Liver (tissue), 9 donors: ENCODE data around the gene FBXO4. TPM values are rescaled to one million over a fixed set of nuclear protein-coding genes. Genes with fewer than 3 reads are reported as not detected.

Experiments used
- DNase-seq: peaks from one replicate; pipeline ENCODE4 v3.0.0-alpha.2; 2017; ENCODE audit warnings: low spot score
- H3K27ac ChIP-seq, 2 donors: one replicate each; pipeline ENCODE4 v1.7.0; 2013; ENCODE audit warnings: inconsistent platforms in 2 of 2, low read length in 2 of 2, control low read depth in 1 of 2, low read depth in 1 of 2, mild to moderate bottlenecking in 1 of 2
- H3K27me3 ChIP-seq, 4 donors: one replicate each; pipeline versions ENCODE4 v1.6.1 to v1.7.0; 2013; ENCODE audit warnings: low read length in 3 of 4, inconsistent platforms in 1 of 4, mild to moderate bottlenecking in 1 of 4, moderate library complexity in 1 of 4; ENCODE audit not compliant: control insufficient read depth in 4 of 4, insufficient read depth in 4 of 4
- H3K36me3 ChIP-seq, 4 donors: one replicate each; pipeline versions ENCODE4 v1.6.1 to v1.7.0; 2013; ENCODE audit warnings: low read length in 3 of 4, mild to moderate bottlenecking in 3 of 4, low read depth in 1 of 4, moderate library complexity in 1 of 4; ENCODE audit not compliant: control insufficient read depth in 4 of 4, insufficient read depth in 3 of 4
- H3K4me1 ChIP-seq, 4 donors: one replicate each; pipeline versions ENCODE4 v1.6.1 to v1.7.0; 2013; ENCODE audit warnings: low read length in 3 of 4, mild to moderate bottlenecking in 3 of 4, moderate library complexity in 1 of 4; ENCODE audit not compliant: control insufficient read depth in 4 of 4, insufficient read depth in 4 of 4
- H3K4me3 ChIP-seq, 3 donors: one replicate each; pipeline versions ENCODE4 v1.6.1 to v1.7.0; 2013; ENCODE audit warnings: low read length in 3 of 3, control low read depth in 1 of 3, low read depth in 1 of 3, mild to moderate bottlenecking in 1 of 3
- H3K9ac ChIP-seq, 2 donors: one replicate each; pipeline ENCODE4 v1.7.0; 2013; ENCODE audit warnings: low read length in 2 of 2, mild to moderate bottlenecking in 2 of 2, moderate library complexity in 2 of 2, control low read depth in 1 of 2, low read depth in 1 of 2
- H3K9me3 ChIP-seq, 4 donors: one replicate each; pipeline versions ENCODE4 v1.6.1 to v1.7.0; 2013; ENCODE audit warnings: low read length in 3 of 4; ENCODE audit not compliant: control insufficient read depth in 4 of 4
- EGR1 ChIP-seq, 2 donors: IDR thresholded peaks; 2 replicates each; pipeline ENCODE4 v1.6.1; 2016 to 2018; ENCODE audit warnings: antibody characterized with exemption in 2 of 2, low read depth in 2 of 2
- FOXA1 ChIP-seq: IDR thresholded peaks from 2 replicates; pipeline ENCODE4 v1.6.1; 2016; ENCODE audit warnings: antibody characterized with exemption
- FOXA2 ChIP-seq: IDR thresholded peaks from 2 replicates; pipeline ENCODE4 v1.6.1; 2016; ENCODE audit warnings: antibody characterized with exemption
- GABPA ChIP-seq, 2 donors: IDR thresholded peaks in 1 of 2; conservative IDR thresholded peaks in 1 of 2; 2 replicates each; pipeline ENCODE4 v1.6.1; 2016; ENCODE audit warnings: antibody characterized with exemption in 2 of 2, mild to moderate bottlenecking in 1 of 2, moderate library complexity in 1 of 2
- HNF4A ChIP-seq, 2 donors: conservative IDR thresholded peaks; 2 replicates each; pipeline ENCODE4 v1.6.1; 2016; ENCODE audit warnings: antibody characterized with exemption in 2 of 2, mild to moderate bottlenecking in 2 of 2
- HNF4G ChIP-seq: IDR thresholded peaks from 2 replicates; pipeline ENCODE4 v1.6.1; 2016; ENCODE audit warnings: antibody characterized with exemption
- JUND ChIP-seq, 2 donors: IDR thresholded peaks; 2 replicates each; pipeline ENCODE4 v1.6.1; 2016; ENCODE audit warnings: antibody characterized with exemption in 2 of 2
- NR2F2 ChIP-seq: IDR thresholded peaks from 2 replicates; pipeline ENCODE4 v1.6.1; 2016; ENCODE audit warnings: antibody characterized with exemption
- RAD21 ChIP-seq, 2 donors: IDR thresholded peaks; 2 replicates each; pipeline ENCODE4 v1.6.1; 2016; ENCODE audit warnings: antibody characterized with exemption in 2 of 2, mild to moderate bottlenecking in 2 of 2
- RXRA ChIP-seq, 2 donors: IDR thresholded peaks; 2 replicates each; pipeline ENCODE4 v1.6.1; 2017 to 2018; ENCODE audit warnings: antibody characterized with exemption in 2 of 2, mild to moderate bottlenecking in 1 of 2
- SP1 ChIP-seq: IDR thresholded peaks from 2 replicates; pipeline ENCODE4 v1.6.1; 2018; ENCODE audit warnings: antibody characterized with exemption, mild to moderate bottlenecking
- TAF1 ChIP-seq: conservative IDR thresholded peaks from 2 replicates; pipeline ENCODE4 v1.6.1; 2016; ENCODE audit warnings: antibody characterized with exemption, mild to moderate bottlenecking
- YY1 ChIP-seq: IDR thresholded peaks from 2 replicates; pipeline ENCODE4 v1.6.1; 2016; ENCODE audit warnings: antibody characterized with exemption, mild to moderate bottlenecking
- WGBS: extraction: QIAGEN DNeasy Blood & Tissue Kit; methylation state at CpG from one replicate; pipeline ENCODE4 v1.1.7; 2013; 5-methylcytosine and 5-hydroxymethylcytosine counted together
- polyA plus RNA-seq, 2 donors: library from polyadenylated mRNA; stranded (reverse) in 1 of 2; unstranded in 1 of 2; fragments of 200-250 nt in 1 of 2; fragments of >200 nt in 1 of 2; fragmentation: Nextera tagmentation in 1 of 2; extraction: Ambion mirVana in 1 of 2; gene quantifications; one replicate each; pipeline versions ENCODE4 v1.2.1 to v1.2.3, GENCODE V29; 2013 to 2015
- total RNA-seq, 2 donors: library from RNA; depleted of rRNA; stranded (reverse); fragments of >200 nt; gene quantifications; one replicate each; pipeline ENCODE4 v1.2.3, GENCODE V29; 2014
- TF ChIP-seq, protein P1 (sequence below): IDR thresholded peaks from 2 replicates; pipeline ENCODE4 v1.6.1; 2016; ENCODE audit warnings: antibody characterized with exemption
- TF ChIP-seq, protein P2 (sequence below): IDR thresholded peaks from 2 replicates; pipeline ENCODE4 v1.6.1; 2016; ENCODE audit warnings: antibody characterized with exemption
- TF ChIP-seq, protein P3 (sequence below): fragments of 150-350 bp; IDR thresholded peaks from 2 replicates; pipeline ENCODE4 v1.5.1; 2017; ENCODE audit warnings: improper control_type of control experiment, low read depth, low read length; ENCODE audit not compliant: missing input control
- TF ChIP-seq, protein P4 (sequence below): IDR thresholded peaks from 2 replicates; pipeline ENCODE4 v1.6.1; 2016; ENCODE audit warnings: antibody characterized with exemption
- TF ChIP-seq, protein P5 (sequence below): IDR thresholded peaks from 2 replicates; pipeline ENCODE4 v1.6.1; 2016; ENCODE audit warnings: antibody characterized with exemption, mild to moderate bottlenecking
- donor health status: healthy.
- donor health status: healthy.
- donor health status: healthy.
- donor health status: healthy.
- donor health status: healthy.

Gene FBXO4, protein sequence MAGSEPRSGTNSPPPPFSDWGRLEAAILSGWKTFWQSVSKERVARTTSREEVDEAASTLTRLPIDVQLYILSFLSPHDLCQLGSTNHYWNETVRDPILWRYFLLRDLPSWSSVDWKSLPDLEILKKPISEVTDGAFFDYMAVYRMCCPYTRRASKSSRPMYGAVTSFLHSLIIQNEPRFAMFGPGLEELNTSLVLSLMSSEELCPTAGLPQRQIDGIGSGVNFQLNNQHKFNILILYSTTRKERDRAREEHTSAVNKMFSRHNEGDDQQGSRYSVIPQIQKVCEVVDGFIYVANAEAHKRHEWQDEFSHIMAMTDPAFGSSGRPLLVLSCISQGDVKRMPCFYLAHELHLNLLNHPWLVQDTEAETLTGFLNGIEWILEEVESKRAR
- 1 to 10 TPM; 7.7 to 8.8 TPM for total RNA-seq
- polyA plus RNA-seq, result 1 to 10 TPM; 5.6 to 6.7 TPM

DNA sequence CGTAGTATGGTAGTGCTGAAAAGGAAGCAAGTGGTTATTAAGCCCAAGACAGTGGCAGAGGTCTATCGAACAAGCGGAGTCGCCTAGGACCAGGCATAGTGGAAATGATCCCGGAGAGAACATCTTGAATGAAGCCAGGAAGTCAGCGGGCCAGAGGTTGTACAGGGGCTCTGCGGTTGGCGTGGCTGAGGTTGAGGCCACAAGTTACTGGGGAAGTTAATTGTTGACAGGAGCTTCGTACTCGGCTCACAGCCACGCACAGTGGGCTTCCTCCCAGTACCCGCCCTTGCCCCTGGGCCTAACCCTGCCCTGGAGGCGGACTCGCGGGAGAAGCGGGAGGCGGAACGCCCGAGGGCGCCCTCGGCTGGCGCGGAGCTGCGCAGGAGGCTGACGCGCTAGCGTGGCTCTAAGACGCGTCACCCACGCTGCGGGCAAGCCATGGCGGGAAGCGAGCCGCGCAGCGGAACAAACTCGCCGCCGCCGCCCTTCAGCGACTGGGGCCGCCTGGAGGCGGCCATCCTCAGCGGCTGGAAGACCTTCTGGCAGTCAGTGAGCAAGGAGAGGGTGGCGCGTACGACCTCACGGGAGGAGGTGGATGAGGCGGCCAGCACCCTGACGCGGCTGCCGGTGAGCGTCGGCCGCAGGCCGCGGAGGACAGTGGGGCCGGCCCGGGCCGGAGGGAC lies at the start of gene FBXO4:
Gene FBXO4, plus strand, starts transcription at position 410 of the 683 bp plus-strand sequence. Its CDS starts 29 bp downstream, at position 439.
- peak within 1 kb of the TSS; percentile 83 to 90 (median 85) for H3K4me3 ChIP-seq

More for the DNA sequence above, at the start of gene FBXO4:
- TF ChIP-seq FOXA1, result peak; percentile 28
- TF ChIP-seq, protein P1, sequence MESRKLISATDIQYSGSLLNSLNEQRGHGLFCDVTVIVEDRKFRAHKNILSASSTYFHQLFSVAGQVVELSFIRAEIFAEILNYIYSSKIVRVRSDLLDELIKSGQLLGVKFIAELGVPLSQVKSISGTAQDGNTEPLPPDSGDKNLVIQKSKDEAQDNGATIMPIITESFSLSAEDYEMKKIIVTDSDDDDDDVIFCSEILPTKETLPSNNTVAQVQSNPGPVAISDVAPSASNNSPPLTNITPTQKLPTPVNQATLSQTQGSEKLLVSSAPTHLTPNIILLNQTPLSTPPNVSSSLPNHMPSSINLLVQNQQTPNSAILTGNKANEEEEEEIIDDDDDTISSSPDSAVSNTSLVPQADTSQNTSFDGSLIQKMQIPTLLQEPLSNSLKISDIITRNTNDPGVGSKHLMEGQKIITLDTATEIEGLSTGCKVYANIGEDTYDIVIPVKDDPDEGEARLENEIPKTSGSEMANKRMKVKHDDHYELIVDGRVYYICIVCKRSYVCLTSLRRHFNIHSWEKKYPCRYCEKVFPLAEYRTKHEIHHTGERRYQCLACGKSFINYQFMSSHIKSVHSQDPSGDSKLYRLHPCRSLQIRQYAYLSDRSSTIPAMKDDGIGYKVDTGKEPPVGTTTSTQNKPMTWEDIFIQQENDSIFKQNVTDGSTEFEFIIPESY, result no peak
- peak; percentile 17 for TF ChIP-seq TAF1
- TF ChIP-seq, protein P2, sequence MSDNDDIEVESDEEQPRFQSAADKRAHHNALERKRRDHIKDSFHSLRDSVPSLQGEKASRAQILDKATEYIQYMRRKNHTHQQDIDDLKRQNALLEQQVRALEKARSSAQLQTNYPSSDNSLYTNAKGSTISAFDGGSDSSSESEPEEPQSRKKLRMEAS, result peak; percentile 27
- TF ChIP-seq RXRA (IDR thresholded peaks at IDR 0.05), result peak in 1 of 2 donors; percentile 58
- TF ChIP-seq, protein P3, sequence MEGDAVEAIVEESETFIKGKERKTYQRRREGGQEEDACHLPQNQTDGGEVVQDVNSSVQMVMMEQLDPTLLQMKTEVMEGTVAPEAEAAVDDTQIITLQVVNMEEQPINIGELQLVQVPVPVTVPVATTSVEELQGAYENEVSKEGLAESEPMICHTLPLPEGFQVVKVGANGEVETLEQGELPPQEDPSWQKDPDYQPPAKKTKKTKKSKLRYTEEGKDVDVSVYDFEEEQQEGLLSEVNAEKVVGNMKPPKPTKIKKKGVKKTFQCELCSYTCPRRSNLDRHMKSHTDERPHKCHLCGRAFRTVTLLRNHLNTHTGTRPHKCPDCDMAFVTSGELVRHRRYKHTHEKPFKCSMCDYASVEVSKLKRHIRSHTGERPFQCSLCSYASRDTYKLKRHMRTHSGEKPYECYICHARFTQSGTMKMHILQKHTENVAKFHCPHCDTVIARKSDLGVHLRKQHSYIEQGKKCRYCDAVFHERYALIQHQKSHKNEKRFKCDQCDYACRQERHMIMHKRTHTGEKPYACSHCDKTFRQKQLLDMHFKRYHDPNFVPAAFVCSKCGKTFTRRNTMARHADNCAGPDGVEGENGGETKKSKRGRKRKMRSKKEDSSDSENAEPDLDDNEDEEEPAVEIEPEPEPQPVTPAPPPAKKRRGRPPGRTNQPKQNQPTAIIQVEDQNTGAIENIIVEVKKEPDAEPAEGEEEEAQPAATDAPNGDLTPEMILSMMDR, result peak; percentile 27
- TF ChIP-seq, protein P4, sequence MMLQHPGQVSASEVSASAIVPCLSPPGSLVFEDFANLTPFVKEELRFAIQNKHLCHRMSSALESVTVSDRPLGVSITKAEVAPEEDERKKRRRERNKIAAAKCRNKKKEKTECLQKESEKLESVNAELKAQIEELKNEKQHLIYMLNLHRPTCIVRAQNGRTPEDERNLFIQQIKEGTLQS, result no peak
- TF ChIP-seq, protein P5, sequence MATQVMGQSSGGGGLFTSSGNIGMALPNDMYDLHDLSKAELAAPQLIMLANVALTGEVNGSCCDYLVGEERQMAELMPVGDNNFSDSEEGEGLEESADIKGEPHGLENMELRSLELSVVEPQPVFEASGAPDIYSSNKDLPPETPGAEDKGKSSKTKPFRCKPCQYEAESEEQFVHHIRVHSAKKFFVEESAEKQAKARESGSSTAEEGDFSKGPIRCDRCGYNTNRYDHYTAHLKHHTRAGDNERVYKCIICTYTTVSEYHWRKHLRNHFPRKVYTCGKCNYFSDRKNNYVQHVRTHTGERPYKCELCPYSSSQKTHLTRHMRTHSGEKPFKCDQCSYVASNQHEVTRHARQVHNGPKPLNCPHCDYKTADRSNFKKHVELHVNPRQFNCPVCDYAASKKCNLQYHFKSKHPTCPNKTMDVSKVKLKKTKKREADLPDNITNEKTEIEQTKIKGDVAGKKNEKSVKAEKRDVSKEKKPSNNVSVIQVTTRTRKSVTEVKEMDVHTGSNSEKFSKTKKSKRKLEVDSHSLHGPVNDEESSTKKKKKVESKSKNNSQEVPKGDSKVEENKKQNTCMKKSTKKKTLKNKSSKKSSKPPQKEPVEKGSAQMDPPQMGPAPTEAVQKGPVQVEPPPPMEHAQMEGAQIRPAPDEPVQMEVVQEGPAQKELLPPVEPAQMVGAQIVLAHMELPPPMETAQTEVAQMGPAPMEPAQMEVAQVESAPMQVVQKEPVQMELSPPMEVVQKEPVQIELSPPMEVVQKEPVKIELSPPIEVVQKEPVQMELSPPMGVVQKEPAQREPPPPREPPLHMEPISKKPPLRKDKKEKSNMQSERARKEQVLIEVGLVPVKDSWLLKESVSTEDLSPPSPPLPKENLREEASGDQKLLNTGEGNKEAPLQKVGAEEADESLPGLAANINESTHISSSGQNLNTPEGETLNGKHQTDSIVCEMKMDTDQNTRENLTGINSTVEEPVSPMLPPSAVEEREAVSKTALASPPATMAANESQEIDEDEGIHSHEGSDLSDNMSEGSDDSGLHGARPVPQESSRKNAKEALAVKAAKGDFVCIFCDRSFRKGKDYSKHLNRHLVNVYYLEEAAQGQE, result peak; percentile 67
- TF ChIP-seq JUND (IDR thresholded peaks at IDR 0.05), result peak; percentile 12 to 18
- TF ChIP-seq GABPA (IDR thresholded peaks at IDR 0.05 in 1 of 2, conservative IDR thresholded peaks at IDR 0.05 in 1 of 2), result peak in 1 of 2 donors; percentile 32
- peak; percentile 74 for TF ChIP-seq YY1
- TF ChIP-seq RAD21 (IDR thresholded peaks at IDR 0.05), result peak in 1 of 2 donors; percentile 61
- TF ChIP-seq FOXA2, result peak; percentile 29
- peak; percentile 64 for TF ChIP-seq NR2F2
- TF ChIP-seq HNF4G, result no peak
- TF ChIP-seq EGR1 (IDR thresholded peaks at IDR 0.05; ENCODE audit: low read depth in 2 of 2), result no peak
- peak; percentile 72 for TF ChIP-seq SP1
- peak; percentile 61 to 68 for TF ChIP-seq HNF4A (conservative IDR thresholded peaks at IDR 0.05)
- peak; percentile 86 for DNase-seq
- H3K27me3 ChIP-seq, result no peaks in the 10 kb centered on the region
- H3K27ac ChIP-seq, result peak within 1 kb of the TSS; percentile 91 to 95
- under 1% methylated on average over 60 of the region's 60 CpGs for WGBS
- H3K36me3 ChIP-seq, result peaks cover 0 to 8% (median 8%) of the 10 kb centered on the region in 4 donors
- H3K4me1 ChIP-seq, result peaks cover 2 to 10% (median 5%) of the 10 kb centered on the region in 4 donors
- no peaks in the 10 kb centered on the region for H3K9me3 ChIP-seq
- peak within 1 kb of the TSS; percentile 93 to 97 for H3K9ac ChIP-seq
